Activated CD8-positive, alpha-beta memory T cell treated with anti-CD3 and anti-CD28 coated beads for 24 hours (primary cell): ENCODE results near the gene SLC27A2.
A peak's percentile ranks its signal among the peaks of the same experiment; 100 is the strongest.

Source experiments
- DNase-seq: peaks from one replicate; pipeline ENCODE4 v3.0.0-alpha.2; 2020

SLC27A2 gene

DNA sequence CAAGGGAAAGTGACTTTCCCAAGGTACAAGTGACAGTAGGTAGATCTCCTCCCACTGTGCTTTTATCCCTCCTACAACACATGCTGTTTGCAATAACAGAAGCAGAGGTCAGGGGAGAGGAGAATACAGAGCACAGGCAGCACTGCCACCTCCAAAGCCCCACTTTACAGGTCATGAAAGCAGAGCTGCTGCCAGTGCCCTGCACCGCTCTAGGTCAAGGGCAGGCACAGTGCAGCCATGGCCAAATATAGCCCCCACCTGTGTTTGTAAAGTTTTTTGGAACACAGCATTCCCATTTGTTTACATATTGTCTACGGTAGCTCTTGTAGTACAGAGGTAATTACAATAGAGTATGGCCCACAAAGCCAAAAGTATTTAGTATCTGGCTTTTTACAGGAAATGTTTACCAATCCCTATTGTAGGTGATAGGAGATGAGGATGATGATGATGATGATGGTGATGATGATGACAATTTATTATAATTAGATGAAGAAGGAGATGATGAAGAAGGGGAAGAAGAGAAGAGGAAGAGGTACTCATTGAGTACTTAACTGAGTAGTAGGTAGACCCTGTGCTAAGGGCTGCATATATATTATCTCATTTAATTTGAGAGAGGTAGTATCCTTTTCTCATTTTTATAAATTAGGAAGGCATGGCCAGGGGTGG lies 63.1 kb downstream of the SLC27A2 start:
- DNase-seq = no peak

DNA sequence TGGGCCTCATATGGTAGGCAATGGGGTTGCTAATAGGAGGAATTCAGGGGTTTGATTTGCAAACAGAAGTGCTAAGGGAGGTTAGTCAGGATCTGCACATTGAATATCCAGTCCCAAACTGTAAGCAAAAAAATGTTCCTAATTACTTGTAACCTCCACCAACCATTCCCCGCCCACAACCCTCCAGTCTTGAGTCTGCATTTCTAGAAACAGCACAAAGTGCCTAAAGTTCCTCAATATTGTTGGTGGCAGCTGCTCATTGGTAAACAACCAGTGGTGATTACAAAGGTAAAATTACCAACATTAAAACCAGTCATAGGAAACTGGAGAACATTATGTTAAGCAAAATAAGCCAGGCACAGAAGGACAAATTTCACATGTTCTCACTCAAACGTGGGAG lies 64.6 kb downstream of the SLC27A2 start:
- no peak for DNase-seq

DNA sequence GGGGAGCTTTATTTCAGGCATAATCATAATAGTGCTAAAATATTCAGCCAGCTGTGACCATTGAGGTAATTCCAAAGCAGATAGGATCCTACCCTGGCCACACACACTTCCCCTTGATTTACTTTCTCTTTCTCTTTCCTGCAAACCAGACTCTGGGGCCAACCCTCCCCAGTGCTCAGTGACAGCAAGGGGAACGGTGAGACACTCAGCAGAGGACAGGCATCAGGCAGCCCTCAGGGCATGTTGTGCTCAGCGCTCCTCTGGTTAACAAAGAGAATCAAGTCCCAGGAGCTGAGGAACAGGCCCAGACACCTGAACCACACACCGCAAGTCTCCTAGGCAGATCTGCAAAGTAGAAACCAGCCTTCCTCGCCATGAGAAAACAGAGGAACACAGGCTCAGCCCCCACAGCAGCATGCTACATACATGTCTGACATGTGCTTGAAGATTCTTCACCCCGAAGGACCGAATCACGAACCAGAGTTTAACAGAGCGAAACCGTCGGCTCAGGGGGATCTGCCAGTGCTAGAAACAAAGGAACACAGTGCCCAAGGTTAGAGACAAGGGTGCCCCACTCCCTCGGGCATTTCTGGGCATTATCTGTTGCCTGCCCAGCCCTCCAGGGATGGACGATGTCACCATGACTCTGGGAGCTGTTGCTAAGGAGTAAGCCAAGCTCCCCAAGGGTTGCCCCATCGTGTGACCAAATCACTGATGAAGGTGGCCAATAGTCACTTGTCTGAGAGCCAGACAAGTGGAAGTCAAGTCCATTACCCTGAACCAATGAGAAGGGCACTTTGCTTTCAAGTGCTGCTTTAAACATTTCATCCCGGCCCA lies 66.0 kb downstream of the SLC27A2 start:
- DNase-seq = no peak

DNA sequence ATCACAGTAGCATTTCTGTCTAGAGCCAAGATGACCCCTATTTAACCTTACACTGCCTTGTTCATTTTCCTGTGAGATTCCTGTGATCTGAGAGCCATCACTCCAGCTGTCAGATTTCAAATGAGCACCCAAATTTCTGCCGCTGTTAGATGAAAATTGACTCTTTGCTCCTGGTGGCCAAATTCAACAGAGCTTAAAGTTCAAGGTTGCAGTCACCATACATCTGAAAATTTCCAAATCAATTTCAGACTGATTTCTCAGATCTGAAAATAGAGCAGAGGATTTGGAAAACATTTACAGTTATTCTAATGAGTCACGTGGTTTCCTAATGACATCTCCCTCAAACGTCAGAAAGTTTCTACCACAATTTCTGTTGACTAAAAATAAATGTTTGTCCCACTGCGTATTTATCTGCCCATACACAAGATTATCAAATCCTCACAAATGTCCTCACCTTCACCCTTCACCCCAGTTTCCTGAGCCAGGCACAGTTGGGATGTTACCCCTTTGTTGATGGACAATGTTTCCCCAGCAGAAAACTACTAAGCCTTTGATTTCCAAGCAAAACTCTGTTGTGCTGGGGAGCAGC lies 67.1 kb downstream of the SLC27A2 start:
- DNase-seq = no peak

DNA sequence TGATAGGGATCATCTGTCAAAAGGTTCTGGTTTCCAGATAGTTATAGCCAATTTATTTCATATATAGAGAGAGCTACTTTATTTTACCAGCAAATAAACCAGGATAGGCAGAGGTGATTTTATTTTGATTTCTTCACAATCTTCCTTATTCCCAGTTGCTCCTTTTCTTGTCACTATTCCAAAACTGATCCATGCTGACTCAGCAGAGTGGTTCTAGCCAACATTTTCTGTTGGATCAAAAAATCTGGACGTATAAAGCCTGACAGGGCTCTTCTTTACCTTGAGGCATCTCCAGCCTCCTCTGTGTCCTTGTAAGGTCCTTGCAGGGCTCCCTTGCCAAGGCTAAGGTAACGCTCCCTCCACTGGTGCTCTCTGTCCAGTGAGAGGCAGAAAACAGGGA lies 67.7 kb downstream of the SLC27A2 start:
- no peak for DNase-seq

DNA sequence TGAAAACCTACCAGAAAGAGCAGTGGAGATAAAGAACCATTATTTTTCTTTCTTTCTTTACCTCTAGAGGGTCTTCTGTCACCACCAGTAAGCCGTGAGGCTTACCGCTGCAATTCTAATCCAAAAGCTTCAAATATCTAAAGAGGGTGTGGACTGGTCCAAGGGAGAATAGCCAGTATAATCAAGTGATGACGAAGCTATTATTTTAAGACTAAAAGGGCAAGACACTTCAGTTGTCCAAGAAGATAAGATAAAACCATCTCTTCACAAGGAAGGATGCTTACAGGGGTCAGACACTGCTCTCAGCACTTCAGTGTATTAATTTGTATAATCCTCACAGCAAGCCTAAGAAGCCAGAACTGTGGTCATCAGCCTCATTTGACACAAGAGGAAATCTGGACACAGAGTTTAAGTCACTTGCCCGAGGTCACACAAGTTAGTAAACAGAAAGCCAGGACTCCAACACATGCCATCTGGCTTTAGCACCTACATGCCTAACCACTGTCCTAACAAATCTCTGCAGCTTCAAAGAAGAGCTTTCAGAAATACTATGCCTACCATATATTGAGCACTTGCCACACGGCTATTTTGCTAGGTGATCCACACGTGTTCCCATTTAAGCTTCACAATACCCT lies 68.9 kb downstream of the SLC27A2 start:
- DNase-seq = no peak

DNA sequence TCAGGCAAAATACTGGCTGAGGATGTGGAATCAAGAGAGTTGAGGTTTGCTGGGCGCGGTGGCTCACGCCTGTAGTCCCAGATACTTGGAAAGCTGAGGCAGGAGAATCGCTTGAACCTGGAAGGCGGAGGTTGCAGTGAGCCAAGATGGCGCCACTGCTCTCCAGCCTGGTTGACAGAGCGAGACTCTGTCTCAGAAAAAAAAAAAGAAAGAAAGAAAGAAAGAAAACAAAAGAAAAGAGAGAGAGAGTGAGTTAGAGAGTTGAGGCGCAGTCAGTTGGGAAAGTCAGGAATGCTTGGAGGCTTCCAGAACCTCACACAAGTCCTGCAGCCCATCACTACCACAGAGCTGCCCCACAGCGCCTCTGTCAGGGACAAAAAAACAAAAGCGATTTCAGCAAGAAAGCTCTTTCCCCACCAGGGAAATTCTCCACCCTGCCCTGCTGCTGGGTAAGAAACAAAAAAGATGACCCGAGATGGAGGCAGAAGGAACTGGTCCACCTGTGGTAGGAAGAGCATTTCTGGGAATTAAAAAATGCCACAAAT lies 69.7 kb downstream of the SLC27A2 start:
- DNase-seq = no peak

DNA sequence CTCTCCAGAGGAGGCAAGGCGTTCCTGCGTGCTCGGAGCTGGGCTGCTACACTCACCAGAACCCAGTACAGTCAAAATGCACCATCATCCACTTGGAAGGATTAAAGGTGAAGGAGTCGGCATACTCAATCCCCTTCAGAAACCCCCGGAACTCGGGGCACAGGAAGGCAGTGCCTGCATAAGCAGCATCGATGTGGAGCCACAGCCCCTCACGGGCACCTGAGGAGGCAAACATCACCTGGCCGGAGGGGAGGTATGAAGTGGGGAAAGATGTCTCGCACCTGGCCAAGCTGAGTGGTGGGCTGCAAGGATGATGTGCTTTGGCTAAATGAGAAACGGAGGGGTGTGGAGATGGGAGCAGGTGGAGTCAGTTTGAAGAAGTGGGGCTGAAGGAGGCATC lies 70.6 kb downstream of the SLC27A2 start:
- DNase-seq = no peak

DNA sequence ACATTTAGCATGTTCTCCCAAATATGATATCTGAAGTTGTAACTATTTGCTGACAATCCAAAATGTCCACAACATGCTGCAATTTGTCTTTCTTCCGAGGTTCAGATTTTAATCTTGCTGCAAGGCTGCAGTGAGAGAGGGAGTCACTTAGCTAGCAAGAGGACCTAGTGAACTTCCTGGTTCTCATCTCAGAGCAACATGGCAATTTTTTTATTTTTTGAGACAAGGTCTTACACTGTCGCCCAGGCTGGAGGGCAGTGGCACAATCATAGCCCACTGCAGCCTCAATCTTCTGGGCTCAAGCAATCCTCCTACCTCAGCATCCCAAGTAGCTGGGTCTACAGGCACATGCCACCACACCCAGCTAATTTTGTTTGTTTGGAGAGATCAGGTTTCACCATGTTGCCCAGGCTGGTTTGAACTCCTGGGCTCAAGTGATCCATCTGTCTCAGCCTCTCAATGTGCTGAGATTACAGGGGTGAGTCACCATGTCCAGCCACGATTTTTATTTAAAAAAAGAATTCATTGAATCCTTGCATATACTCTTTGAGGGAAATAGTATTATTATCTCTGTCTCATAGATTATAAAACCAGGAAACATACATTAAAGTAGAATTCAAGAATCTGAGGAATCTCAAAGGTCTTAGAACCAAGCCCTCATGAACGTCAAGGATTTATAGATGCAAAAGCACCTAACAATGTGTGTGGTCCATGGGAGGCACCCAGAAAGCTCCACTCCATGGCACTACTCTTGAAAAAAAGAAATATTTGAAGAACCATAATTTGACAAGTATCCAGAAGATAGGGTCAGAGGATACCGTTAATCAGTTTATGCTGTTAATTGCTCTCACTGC lies 74.4 kb downstream of the SLC27A2 start:
- no peak for DNase-seq

DNA sequence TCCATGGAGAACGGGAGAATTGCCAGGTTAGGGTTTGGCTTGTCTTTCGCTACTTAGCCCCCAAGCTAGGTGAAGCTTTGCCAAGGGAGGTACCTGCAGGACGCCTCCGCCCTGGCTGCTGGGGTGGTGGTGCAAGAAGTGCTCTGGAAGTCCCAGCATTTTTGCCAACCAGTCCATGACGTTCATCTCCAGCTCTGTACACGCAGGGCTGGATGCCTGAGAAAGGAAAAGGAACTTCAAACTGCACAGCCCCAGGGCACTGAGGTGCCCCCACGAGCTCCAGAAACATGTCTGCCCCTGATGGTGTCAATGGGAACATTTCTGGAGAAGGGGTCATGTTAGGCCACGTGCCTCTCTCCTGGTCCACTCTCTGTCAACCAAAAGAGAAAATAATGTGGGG lies 75.3 kb downstream of the SLC27A2 start:
- no peak for DNase-seq

DNA sequence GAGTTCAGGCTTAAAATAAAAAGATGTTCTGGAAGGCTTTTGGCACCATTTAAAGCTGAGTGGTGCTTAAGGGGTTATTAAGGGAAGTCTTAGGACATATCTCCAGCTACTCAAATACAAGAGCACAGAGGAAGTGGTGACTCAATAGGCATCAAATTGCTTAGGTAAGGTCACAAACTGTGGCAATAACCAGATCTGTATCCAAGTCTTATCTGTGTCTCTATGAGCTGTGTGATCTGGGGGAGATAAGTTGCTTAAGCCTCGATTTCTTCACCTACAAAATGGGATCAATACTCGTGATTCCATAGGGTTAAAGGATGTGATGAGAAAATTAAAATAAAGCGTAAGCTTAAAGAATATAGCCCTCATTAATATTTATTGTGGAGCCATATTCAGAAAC lies 75.9 kb downstream of the SLC27A2 start:
- DNase-seq = no peak

DNA sequence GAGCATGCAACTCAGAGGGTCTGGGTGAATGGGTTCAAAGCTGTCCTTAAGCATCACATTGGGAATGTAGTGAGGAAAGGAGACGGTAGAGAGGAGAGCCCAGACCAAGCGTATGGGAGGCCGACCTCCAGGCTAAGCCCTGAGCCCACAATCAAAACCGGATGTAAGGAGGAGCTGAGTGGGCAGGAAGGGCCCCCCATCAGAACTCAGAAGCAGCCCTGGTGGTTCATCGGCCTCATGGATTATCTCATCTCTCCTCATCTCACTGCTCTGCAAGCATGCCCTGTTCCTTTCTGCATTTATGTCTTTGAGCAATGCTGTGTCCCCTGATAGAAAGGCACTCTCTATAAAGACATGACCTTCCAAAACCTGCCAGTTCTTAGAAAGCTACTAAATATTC lies 77.3 kb downstream of the SLC27A2 start:
- DNase-seq = no peak

DNA sequence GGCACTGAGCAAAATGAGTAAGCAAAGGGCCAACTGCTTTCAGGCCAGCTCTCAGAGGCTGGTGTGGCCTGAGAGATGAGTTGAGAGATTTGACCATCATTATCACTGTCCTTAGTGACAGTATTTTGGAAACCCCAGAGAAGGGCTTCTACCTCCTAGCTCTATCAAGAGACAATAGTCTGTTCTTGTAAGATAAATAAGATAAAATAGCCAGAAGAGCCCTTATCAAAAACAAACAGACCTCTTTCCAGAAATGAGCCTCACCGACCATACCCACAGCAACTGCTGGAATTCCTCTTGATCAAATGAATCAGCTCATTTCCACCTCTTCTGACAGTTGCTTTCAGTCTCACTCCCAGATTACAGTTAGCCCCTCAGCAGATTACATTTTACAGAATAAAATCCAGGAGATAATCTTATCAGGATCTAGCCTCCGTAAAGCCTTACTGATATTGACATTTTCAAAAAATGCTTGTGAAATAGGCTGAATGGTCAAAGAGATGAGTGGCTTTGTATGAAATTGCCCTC lies 79.0 kb downstream of the SLC27A2 start:
- no peak for DNase-seq

DNA sequence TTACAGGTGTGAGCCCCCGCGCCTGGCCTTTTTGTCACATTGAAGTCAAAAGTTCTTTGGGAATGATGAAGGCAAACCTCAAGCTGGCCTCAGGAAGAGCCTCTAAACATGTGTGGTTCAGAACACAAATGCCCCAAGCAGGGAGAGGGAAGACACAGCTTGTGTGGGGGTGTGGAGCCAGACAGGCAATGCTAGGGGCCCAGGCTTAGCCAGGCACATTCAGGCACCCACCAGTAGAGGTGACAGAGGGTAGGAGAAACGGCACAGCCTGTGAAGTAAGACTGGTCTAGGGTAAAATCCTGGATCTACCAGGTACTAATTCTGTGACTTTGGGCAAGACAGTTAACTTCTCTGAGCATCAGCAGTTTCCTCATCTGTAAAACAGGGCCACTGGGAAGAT lies 80.0 kb downstream of the SLC27A2 start:
- DNase-seq = peak; percentile 63

DNA sequence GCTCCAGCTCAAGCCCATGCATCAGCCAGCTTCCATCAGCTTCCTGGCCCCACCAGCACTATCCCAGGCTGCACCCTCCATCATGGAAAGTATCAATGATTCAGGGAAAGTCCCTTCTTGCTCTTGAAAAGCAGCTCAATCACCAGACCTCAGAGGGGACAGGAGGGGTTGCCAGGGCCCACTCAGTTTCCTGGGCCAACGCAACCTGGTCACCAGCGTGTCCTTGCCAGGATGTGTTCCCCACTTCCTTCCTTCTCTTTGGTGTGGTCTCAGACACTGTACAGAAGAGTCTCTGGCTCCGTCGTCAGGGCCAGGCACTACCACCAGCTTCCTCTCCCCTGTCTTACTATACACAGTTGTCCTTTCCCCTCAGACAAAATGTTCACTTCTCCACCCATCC lies 80.5 kb downstream of the SLC27A2 start:
- peak; percentile 69 for DNase-seq

DNA sequence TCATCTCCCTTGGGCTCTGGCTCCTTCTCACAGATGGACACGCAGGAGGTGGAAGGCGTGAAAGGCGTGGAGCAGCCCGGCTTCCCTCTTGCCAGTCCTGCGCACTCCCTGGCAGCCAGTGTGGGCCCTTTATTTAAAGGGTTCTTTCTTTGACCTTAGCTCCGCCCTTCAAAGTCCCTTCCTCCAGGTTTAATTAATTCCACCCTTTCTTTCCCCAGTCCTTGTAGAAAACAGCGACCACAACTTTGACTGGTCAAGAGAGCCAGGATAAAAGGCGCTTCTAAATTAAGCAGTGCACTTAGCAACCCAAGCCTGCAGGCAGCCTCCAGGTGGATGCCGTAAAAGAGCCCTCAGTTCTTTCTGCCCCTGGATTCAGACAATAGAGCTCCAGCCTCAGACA lies 83.6 kb downstream of the SLC27A2 start, which contains the start of gene HDC:
Gene HDC (minus strand): TSS at position 107 of the 400 bp plus-strand sequence. CDS start 103 bp downstream, at position 4.
- DNase-seq = no peak

DNA sequence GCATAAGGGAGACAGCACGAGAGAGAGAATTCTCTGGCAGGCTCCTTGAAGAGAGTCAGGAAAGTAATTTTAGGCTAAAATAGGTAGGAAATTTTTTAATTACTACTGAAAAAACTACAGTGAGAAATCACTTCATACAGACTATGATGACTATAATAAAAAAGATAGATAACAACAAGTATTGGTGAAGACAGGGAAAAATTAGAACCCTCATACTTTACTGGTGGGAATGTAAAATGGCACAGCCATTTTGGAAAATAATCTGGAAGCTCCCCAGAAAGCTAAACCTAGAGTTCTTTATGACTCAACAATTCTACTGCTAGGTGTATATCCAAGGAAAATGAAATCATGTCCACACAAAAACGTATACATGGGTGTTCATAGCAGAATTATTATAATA lies 85.6 kb downstream of the SLC27A2 start:
- DNase-seq = no peak

DNA sequence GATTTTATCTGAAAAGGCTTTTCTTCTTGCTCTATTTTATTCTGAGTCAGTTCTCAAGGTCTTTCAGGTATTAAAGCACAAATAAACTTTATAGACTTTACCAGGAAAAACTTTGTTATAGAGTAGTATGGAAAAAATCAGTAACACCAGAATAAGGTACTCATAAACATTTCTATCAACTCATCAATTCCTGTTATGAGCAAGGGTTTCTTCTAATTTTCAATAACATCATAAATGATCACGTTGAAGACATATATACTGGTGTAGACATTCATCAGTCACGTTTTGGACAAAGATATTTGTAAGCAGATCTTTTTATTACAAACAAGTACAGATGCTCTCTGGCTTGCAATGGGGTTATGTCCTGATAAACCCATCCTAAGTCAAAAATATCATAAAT lies 93.1 kb downstream of the SLC27A2 start:
- no peak for DNase-seq

DNA sequence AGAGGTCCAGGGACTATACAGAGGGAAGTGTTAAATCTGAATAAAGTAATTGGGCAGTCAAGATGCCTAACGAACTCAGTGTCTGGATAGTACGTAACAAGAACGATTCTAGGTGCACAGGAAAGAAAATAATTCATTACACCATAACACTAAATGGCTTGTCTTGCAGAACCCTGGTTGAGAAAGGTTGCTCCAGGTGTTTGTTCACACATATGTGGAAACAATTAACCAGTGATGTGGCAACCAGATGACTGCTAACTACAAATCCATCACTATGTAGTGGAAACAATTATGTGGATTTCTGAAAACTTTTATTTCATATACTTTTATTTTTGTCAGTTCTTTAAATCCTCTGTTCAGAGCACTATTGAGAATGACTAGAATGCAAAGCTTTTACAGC lies 93.9 kb downstream of the SLC27A2 start:
- DNase-seq = no peak

DNA sequence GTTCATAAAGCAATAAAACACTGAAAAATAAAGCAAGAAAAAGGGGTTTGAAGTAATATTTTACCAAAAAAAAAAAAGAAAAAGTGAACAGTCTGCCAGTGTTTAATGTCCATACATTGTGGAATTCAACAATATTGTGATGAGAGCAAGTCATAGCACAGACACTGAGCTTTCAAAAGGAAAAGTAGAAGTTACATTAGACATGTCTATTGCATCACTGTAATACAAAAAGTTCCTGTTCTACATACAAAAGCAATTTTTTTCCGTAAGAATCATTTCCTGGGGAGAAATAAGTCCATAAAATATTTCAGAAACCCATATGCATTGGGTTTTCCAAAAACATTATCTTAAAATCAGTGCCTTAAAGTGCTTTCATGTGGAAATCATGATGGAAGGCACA lies 95.4 kb downstream of the SLC27A2 start:
- DNase-seq = no peak

DNA sequence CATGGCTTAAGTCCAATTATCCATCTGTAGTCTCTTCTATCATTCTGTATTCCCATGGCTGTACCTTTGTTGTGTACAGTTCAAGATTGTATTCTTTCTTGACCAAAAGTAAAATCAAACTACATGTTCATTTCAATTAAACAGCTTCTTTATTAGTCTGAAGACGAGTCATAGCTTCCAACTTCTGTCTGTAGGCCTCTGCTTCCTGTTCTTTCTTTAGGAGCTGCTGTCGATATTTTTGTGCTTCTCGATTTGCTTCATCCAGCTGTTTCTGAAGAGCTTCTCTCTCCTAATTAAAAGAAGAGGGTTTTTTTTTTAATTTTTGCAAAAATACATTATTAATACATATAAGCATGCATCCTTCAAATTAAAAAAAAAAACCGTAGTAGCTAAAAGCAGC lies 96.5 kb downstream of the SLC27A2 start:
- DNase-seq = no peak

DNA sequence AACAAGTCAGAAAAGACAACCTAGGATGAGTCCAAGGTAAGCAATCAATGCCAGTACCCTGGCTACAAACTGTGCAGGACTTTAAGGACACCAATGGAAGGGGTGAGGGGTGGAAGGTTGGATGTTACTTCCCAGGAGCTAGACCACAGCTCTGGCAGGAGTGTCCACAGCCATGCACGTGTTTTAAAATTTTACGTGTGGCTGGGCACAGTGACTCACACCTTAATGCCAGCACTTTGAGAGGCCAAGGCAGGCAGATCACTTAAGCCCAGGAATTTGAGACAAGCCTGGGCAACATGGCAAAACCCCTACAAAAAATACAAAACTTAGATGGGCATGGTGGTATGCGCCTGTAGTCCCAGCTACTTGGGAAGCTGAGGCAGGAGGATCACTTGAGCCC lies 98.3 kb downstream of the SLC27A2 start:
- DNase-seq = no peak
